Cortex of kidney (tissue), 1 donor: ENCODE data around the gene RAVER1.

Experiments used
- DNase-seq: peaks from one replicate; lab custom pipeline; 2025; lab: John Stamatoyannopoulos, UW

RAVER1 gene

GRCh38 chr19:10270616-10271394 lies 62.5 kb downstream of the RAVER1 start, which contains the start of gene ICAM1:
Gene ICAM1 (plus strand): TSS chr19:10271120. CDS start chr19:10271160, 40 bp downstream.
- no peak for DNase-seq

GRCh38 chr19:10270180-10270615 lies 63.1 kb downstream of the RAVER1 start:
- no peak for DNase-seq

- DNase-seq, result no peak
These were observed 63.8 kb downstream of the RAVER1 start for GRCh38 chr19:10269333-10270179.

GRCh38 chr19:10268071-10268470 lies 65.3 kb downstream of the RAVER1 start:
- no peak for DNase-seq

GRCh38 chr19:10266706-10267105 lies 66.6 kb downstream of the RAVER1 start:
- no peak for DNase-seq
